Measurements from ENCODE around the gene CALM1.

CALM1 gene

DNA sequence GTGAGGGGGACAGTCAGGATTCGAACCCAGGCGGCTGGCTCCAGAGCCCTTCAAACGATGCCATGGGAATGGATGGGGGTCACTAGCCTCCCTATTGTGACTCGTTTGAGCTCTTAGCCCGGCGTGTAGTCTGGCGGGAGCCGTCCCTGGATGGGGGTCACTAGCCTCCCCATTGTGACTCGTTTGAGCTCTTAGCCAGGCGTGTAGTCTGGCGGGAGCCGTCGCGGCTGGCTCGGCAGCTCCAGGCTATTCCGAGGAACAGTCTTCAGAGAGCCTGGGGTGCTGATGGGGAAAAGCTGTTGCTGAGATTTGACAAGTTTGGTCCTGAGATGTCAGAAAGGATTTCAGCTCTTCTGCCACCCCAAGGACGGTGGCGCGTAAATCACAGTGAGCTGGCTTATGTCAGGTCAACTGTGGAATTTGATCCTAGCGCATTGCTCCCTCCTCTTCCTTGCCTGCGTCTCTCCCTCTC lies 58.3 kb downstream of the CALM1 start:
- TF ChIP-seq, protein P1, sequence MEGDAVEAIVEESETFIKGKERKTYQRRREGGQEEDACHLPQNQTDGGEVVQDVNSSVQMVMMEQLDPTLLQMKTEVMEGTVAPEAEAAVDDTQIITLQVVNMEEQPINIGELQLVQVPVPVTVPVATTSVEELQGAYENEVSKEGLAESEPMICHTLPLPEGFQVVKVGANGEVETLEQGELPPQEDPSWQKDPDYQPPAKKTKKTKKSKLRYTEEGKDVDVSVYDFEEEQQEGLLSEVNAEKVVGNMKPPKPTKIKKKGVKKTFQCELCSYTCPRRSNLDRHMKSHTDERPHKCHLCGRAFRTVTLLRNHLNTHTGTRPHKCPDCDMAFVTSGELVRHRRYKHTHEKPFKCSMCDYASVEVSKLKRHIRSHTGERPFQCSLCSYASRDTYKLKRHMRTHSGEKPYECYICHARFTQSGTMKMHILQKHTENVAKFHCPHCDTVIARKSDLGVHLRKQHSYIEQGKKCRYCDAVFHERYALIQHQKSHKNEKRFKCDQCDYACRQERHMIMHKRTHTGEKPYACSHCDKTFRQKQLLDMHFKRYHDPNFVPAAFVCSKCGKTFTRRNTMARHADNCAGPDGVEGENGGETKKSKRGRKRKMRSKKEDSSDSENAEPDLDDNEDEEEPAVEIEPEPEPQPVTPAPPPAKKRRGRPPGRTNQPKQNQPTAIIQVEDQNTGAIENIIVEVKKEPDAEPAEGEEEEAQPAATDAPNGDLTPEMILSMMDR (IDR thresholded peaks at IDR 0.05; ENCODE audit: borderline replicate concordance, insufficient read depth, low read depth, low read length), result no peak
- no peak overlapping the region for H3K4me3 ChIP-seq (ENCODE audit: low read depth, low read length)

DNA sequence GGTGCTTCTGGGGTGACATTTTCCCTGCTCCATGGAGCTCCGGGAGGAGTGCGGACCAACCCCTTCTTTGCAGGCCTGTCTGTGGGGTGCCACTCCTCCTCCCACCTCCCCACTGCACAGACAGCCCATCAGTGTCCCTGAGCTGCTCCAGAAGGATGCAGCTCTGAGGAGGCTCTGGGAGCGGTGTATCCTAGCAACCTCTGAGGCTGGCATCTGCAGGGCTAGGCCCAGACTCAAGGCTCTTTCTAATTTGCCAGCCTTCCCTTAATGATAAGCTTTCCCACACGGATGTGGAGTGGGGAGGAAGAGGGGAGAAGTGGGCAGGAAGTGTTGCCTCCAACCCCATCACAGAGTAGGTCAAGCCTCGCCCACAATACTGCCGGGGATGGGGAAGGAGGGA lies 59.7 kb downstream of the CALM1 start:
- TF ChIP-seq, protein P1 (IDR thresholded peaks at IDR 0.05; ENCODE audit: borderline replicate concordance, insufficient read depth, low read depth, low read length), result no peak
- no peak overlapping the region for H3K4me3 ChIP-seq (ENCODE audit: low read depth, low read length)

DNA sequence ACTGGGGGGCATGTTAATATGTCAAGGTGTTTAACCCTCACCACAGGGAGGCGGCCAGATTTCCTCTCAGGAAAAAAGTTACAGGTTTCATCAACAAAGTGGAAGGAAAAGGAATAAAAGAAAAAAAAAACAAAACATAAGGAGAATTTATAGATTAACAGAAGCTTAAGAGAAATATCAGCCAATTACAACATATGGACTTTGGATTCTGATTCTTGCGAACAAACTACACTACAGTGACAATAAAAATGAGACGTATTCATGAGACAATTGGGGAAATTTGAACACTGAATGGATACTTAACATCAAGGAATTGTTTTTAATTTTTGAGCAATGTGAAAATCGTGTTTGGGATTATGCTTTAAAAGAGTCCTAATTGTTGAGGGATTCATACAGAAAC lies 60.4 kb downstream of the CALM1 start:
- no peak overlapping the region for H3K4me3 ChIP-seq (ENCODE audit: low read depth, low read length)
- TF ChIP-seq, protein P1 (IDR thresholded peaks at IDR 0.05; ENCODE audit: borderline replicate concordance, insufficient read depth, low read depth, low read length), result no peak
